Liver (tissue), 3 donors: ENCODE data around the gene ZNF584.
"Not testable (repeated sequence)": the region's sequence is repeated elsewhere in the genome, so short reads cannot be mapped to it uniquely, and the experiment has no call there.

Source experiments
- ATF3 ChIP-seq: IDR thresholded peaks from 2 replicates; pipeline ENCODE4 v1.6.1; 2016; ENCODE audit warnings: antibody characterized with exemption
- FOXA1 ChIP-seq: IDR thresholded peaks from 2 replicates; pipeline ENCODE4 v1.6.1; 2016; ENCODE audit warnings: antibody characterized with exemption
- REST ChIP-seq: IDR thresholded peaks from 2 replicates; pipeline ENCODE4 v1.6.1; 2016; ENCODE audit warnings: antibody characterized with exemption, mild to moderate bottlenecking
- SP1 ChIP-seq: IDR thresholded peaks from 2 replicates; pipeline ENCODE4 v1.6.1; 2018; ENCODE audit warnings: antibody characterized with exemption, mild to moderate bottlenecking
- TF ChIP-seq, protein P1 (sequence below): fragments of 150-350 bp; IDR thresholded peaks from 2 replicates; pipeline ENCODE4 v1.5.1; 2017; ENCODE audit warnings: improper control_type of control experiment, low read depth, low read length; ENCODE audit not compliant: missing input control
- TF ChIP-seq, protein P2 (sequence below): IDR thresholded peaks from 2 replicates; pipeline ENCODE4 v1.6.1; 2016; ENCODE audit warnings: antibody characterized with exemption
- TF ChIP-seq, protein P3 (sequence below): IDR thresholded peaks from 2 replicates; pipeline ENCODE4 v1.6.1; 2016; ENCODE audit warnings: antibody characterized with exemption
- donor health status: healthy.
- donor health status: healthy.

DNA sequence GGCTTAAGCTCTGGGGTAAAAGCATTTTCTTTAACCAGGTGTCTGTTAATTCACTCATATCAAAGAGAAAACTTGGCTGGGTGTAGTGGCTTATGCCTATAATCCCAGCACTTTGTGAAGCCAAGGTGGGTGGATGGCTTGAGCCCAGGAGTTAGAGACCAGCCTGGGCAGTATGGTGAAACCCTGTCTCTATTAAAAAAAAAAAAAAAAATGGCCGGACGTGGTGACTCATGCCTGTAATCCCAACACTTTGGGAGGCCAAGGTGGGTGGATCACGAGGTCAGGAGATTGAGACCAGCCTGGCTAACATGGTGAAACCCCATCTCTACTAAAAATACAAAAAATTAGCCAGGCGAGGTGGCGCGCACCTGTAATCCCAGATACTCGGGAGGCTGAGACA lies 31.7 kb upstream of the ZNF584 start:
- TF ChIP-seq, protein P1, sequence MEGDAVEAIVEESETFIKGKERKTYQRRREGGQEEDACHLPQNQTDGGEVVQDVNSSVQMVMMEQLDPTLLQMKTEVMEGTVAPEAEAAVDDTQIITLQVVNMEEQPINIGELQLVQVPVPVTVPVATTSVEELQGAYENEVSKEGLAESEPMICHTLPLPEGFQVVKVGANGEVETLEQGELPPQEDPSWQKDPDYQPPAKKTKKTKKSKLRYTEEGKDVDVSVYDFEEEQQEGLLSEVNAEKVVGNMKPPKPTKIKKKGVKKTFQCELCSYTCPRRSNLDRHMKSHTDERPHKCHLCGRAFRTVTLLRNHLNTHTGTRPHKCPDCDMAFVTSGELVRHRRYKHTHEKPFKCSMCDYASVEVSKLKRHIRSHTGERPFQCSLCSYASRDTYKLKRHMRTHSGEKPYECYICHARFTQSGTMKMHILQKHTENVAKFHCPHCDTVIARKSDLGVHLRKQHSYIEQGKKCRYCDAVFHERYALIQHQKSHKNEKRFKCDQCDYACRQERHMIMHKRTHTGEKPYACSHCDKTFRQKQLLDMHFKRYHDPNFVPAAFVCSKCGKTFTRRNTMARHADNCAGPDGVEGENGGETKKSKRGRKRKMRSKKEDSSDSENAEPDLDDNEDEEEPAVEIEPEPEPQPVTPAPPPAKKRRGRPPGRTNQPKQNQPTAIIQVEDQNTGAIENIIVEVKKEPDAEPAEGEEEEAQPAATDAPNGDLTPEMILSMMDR: not testable (repeated sequence)
- TF ChIP-seq FOXA1, SP1, ATF3, REST: not testable (repeated sequence)
- TF ChIP-seq, protein P2, sequence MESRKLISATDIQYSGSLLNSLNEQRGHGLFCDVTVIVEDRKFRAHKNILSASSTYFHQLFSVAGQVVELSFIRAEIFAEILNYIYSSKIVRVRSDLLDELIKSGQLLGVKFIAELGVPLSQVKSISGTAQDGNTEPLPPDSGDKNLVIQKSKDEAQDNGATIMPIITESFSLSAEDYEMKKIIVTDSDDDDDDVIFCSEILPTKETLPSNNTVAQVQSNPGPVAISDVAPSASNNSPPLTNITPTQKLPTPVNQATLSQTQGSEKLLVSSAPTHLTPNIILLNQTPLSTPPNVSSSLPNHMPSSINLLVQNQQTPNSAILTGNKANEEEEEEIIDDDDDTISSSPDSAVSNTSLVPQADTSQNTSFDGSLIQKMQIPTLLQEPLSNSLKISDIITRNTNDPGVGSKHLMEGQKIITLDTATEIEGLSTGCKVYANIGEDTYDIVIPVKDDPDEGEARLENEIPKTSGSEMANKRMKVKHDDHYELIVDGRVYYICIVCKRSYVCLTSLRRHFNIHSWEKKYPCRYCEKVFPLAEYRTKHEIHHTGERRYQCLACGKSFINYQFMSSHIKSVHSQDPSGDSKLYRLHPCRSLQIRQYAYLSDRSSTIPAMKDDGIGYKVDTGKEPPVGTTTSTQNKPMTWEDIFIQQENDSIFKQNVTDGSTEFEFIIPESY: not testable (repeated sequence)
- TF ChIP-seq, protein P3, sequence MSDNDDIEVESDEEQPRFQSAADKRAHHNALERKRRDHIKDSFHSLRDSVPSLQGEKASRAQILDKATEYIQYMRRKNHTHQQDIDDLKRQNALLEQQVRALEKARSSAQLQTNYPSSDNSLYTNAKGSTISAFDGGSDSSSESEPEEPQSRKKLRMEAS: not testable (repeated sequence)
